Muscle of leg (tissue), 11 donors: ENCODE results near the gene RFX3. TPM values are rescaled to one million over a fixed set of nuclear protein-coding genes. Genes with fewer than 3 reads are reported as not detected.

Source experiments
- DNase-seq: peaks from one replicate; pipeline ENCODE4 v3.0.0; 2013
- H3K27ac ChIP-seq: one replicate; pipeline ENCODE4 v1.5.1; 2013; ENCODE audit warnings: mild to moderate bottlenecking, low read length, control low read depth
- H3K27me3 ChIP-seq: one replicate; pipeline ENCODE4 v1.6.1; 2013; ENCODE audit warnings: low read length; ENCODE audit not compliant: control insufficient read depth, insufficient read depth
- H3K36me3 ChIP-seq: one replicate; pipeline ENCODE4 v1.6.1; 2013; ENCODE audit warnings: low read length; ENCODE audit not compliant: control insufficient read depth, insufficient read depth
- H3K4me1 ChIP-seq: one replicate; pipeline ENCODE4 v1.6.1; 2013; ENCODE audit warnings: low read length; ENCODE audit not compliant: control insufficient read depth, insufficient read depth
- H3K4me3 ChIP-seq: one replicate; pipeline ENCODE4 v1.5.1; 2013; ENCODE audit warnings: low read length, control low read depth
- H3K9me3 ChIP-seq: replicated peaks from 2 replicates; pipeline ENCODE4 v1.6.1; 2013; ENCODE audit warnings: low read depth, low read length; ENCODE audit not compliant: control insufficient read depth
- WGBS: methylation state at CpG from one replicate; pipeline ENCODE4 v1.1.5; 2013; ENCODE audit warnings: missing lambda C conversion rate; ENCODE audit not compliant: insufficient coverage; 5-methylcytosine and 5-hydroxymethylcytosine counted together
- polyA plus RNA-seq, 8 donors: library from polyadenylated mRNA; unstranded; fragments of 120-200 nt; gene quantifications; one replicate each; pipeline versions ENCODE4 v1.2.1 to v1.2.3, GENCODE V29; 2013; ENCODE audit warnings: inconsistent platforms in 1 of 8, low replicate concordance in 1 of 8; ENCODE audit not compliant: insufficient read length in 8 of 8, insufficient read depth in 1 of 8
- total RNA-seq: library from RNA; stranded (reverse); fragments of 120-200 nt; gene quantifications from one replicate; pipeline ENCODE4 v1.2.4, GENCODE V29; 2013

The RFX3 gene
- total and polyA plus RNA-seq, 9 donors, result 4.0 to 8.3 (median 5.1) TPM

- no peaks in the 10 kb centered on the region for H3K4me1 ChIP-seq
- peaks cover 4% of the 10 kb centered on the region for H3K36me3 ChIP-seq
- peaks cover 6% of the 10 kb centered on the region for H3K9me3 ChIP-seq
- H3K27ac ChIP-seq, result no peak overlapping the region
- peak; percentile 22 for DNase-seq
- WGBS, result 62% methylated on average over 1 of the region's 1 CpG
- no peak overlapping the region for H3K4me3 ChIP-seq
- no peaks in the 10 kb centered on the region for H3K27me3 ChIP-seq
These were observed 47.2 kb downstream of the RFX3 start for GRCh38 chr9:3478549-3478953.

GRCh38 chr9:3477236-3477834 is 48.5 kb downstream of the RFX3 start:
- Histone ChIP-seq H3K36me3 (peaks cover 4% of the 10 kb centered on the region), H3K9me3 (peaks cover 6% of the 10 kb centered on the region), H3K27ac (no peak overlapping the region), H3K4me3 (no peak overlapping the region), H3K4me1 (no peaks in the 10 kb centered on the region), H3K27me3 (no peaks in the 10 kb centered on the region)
- DNase-seq, result no peak
- no CpG with 5 or more reads among the region's 4 CpGs for WGBS

GRCh38 chr9:3475300-3476020 is 50.3 kb downstream of the RFX3 start:
- 93% methylated on average over 11 of the region's 14 CpGs for WGBS

GRCh38 chr9:3474821-3475220 is 51.0 kb downstream of the RFX3 start:
- H3K27me3 ChIP-seq, result no peaks in the 10 kb centered on the region
- peaks cover 6% of the 10 kb centered on the region for H3K9me3 ChIP-seq
- 100% methylated on average over 1 of the region's 2 CpGs for WGBS
- H3K27ac ChIP-seq, result no peak overlapping the region
- DNase-seq, result no peak
- no peaks in the 10 kb centered on the region for H3K4me1 ChIP-seq
- H3K4me3 ChIP-seq, result no peak overlapping the region
- no peaks in the 10 kb centered on the region for H3K36me3 ChIP-seq

More at GRCh38 chr9:3475300-3476020, 50.3 kb downstream of the RFX3 start:
- H3K27me3 ChIP-seq, result no peaks in the 10 kb centered on the region
- peaks cover 4% of the 10 kb centered on the region for H3K36me3 ChIP-seq
- H3K4me1 ChIP-seq, result no peaks in the 10 kb centered on the region
- no peak overlapping the region for H3K4me3 ChIP-seq
- peaks cover 6% of the 10 kb centered on the region for H3K9me3 ChIP-seq
- DNase-seq, result no peak
- H3K27ac ChIP-seq, result no peak overlapping the region

- no CpG with 5 or more reads among the region's 1 CpG for WGBS
- Histone ChIP-seq H3K9me3 (peaks cover 4% of the 10 kb centered on the region), H3K36me3 (no peaks in the 10 kb centered on the region), H3K4me1 (no peaks in the 10 kb centered on the region), H3K27me3 (no peaks in the 10 kb centered on the region), H3K27ac (no peak overlapping the region), H3K4me3 (no peak overlapping the region)
- DNase-seq, result no peak
These were observed 52.4 kb downstream of the RFX3 start for GRCh38 chr9:3473405-3473804.

- Histone ChIP-seq H3K9me3 (no peaks in the 10 kb centered on the region), H3K4me3 (no peak overlapping the region), H3K4me1 (no peaks in the 10 kb centered on the region), H3K36me3 (no peaks in the 10 kb centered on the region), H3K27me3 (no peaks in the 10 kb centered on the region), H3K27ac (no peak overlapping the region)
- no peak for DNase-seq
- WGBS, result no CpG with 5 or more reads among the region's 3 CpGs
These were observed 53.9 kb downstream of the RFX3 start for GRCh38 chr9:3471883-3472282.

- peaks cover 2% of the 10 kb centered on the region for H3K9me3 ChIP-seq
- WGBS, result no CpG with 5 or more reads among the region's 4 CpGs
These were observed 57.2 kb downstream of the RFX3 start for GRCh38 chr9:3468421-3469205.

GRCh38 chr9:3467593-3468219 is 58.1 kb downstream of the RFX3 start:
- no peaks in the 10 kb centered on the region for H3K36me3 ChIP-seq
- no peaks in the 10 kb centered on the region for H3K27me3 ChIP-seq
- H3K4me3 ChIP-seq, result no peak overlapping the region
- H3K27ac ChIP-seq, result no peak overlapping the region
- no peaks in the 10 kb centered on the region for H3K4me1 ChIP-seq
- WGBS, result no CpG with 5 or more reads among the region's 4 CpGs
- DNase-seq, result peak; percentile 65
- H3K9me3 ChIP-seq, result peaks cover 2% of the 10 kb centered on the region

More at GRCh38 chr9:3468421-3469205, 57.2 kb downstream of the RFX3 start:
- Histone ChIP-seq H3K4me3 (no peak overlapping the region), H3K4me1 (no peaks in the 10 kb centered on the region), H3K27me3 (no peaks in the 10 kb centered on the region), H3K36me3 (no peaks in the 10 kb centered on the region), H3K27ac (no peak overlapping the region)
- DNase-seq, result no peak

GRCh38 chr9:3464033-3464638 is 61.7 kb downstream of the RFX3 start:
- Histone ChIP-seq H3K9me3 (peaks cover 2% of the 10 kb centered on the region), H3K27me3 (no peaks in the 10 kb centered on the region), H3K4me1 (no peaks in the 10 kb centered on the region), H3K36me3 (no peaks in the 10 kb centered on the region), H3K4me3 (no peak overlapping the region), H3K27ac (no peak overlapping the region)
- no peak for DNase-seq
- WGBS, result no CpG with 5 or more reads among the region's 6 CpGs
